Measurements from ENCODE around the gene GGT6.

The GGT6 gene

GRCh38 chr17:4573115-4573514, 12.7 kb upstream of the GGT6 start:
- no peak for DNase-seq

GRCh38 chr17:4572131-4572530, 11.8 kb upstream of the GGT6 start:
- DNase-seq: no peak

GRCh38 chr17:4569591-4569990, 9.2 kb upstream of the GGT6 start:
- no peak for DNase-seq

GRCh38 chr17:4566785-4567184, 6.4 kb upstream of the GGT6 start:
- peak; percentile 49 for DNase-seq

- DNase-seq: no peak
Observed at GRCh38 chr17:4565209-4566141, 5.1 kb upstream of the GGT6 start.

GRCh38 chr17:4562015-4562969, 1.9 kb upstream of the GGT6 start:
- DNase-seq: no peak

- no peak for DNase-seq
Observed at GRCh38 chr17:4560837-4561256, 470 bp upstream of the GGT6 start.

- no peak for DNase-seq
Observed at GRCh38 chr17:4559966-4560365, 411 bp downstream of the GGT6 start.

GRCh38 chr17:4559139-4559791, 1.1 kb downstream of the GGT6 start:
- no peak for DNase-seq

GRCh38 chr17:4558347-4558971, 1.9 kb downstream of the GGT6 start:
- DNase-seq: no peak

- DNase-seq: no peak
Observed at GRCh38 chr17:4557626-4558346, 2.6 kb downstream of the GGT6 start.

GRCh38 chr17:4556996-4557395, 3.4 kb downstream of the GGT6 start:
- DNase-seq: no peak

GRCh38 chr17:4555873-4556759, 4.3 kb downstream of the GGT6 start:
- DNase-seq: no peak

- peak; percentile 97 for DNase-seq
Observed at GRCh38 chr17:4554997-4555799, 5.2 kb downstream of the GGT6 start, which contains the start of gene MYBBP1A. MYBBP1A (minus strand) TSS chr17:4555384; CDS start chr17:4555324, 60 bp downstream.

GRCh38 chr17:4554441-4554996, 5.9 kb downstream of the GGT6 start:
- DNase-seq: no peak

- no peak for DNase-seq
Observed at GRCh38 chr17:4553669-4554068, 6.7 kb downstream of the GGT6 start.

GRCh38 chr17:4551796-4552525, 8.4 kb downstream of the GGT6 start:
- DNase-seq: no peak

GRCh38 chr17:4551141-4551540, 9.2 kb downstream of the GGT6 start:
- no peak for DNase-seq
